SJCRH30 (cell line): ENCODE data around the gene FARSB. TPM values are rescaled to one million over a fixed set of nuclear protein-coding genes. Genes with fewer than 3 reads are reported as not detected.

Experiments
- DNase-seq, 2 experiments: peaks; one replicate each; pipeline ENCODE4 v3.0.0-alpha.2; 2015 to 2020
- H3K27ac ChIP-seq: fragments of 250-450 bp; sonication (Bioruptor Pico); 2 replicates; pipeline ENCODE4 v1.5.1; 2020; ENCODE audit warnings: mild to moderate bottlenecking, moderate library complexity
- H3K27me3 ChIP-seq: fragments of 250-450 bp; sonication (Bioruptor Pico); 2 replicates; pipeline ENCODE4 v1.5.1; 2020; ENCODE audit warnings: mild to moderate bottlenecking, moderate library complexity
- H3K36me3 ChIP-seq: fragments of 250-450 bp; sonication (Bioruptor Pico); 2 replicates; pipeline ENCODE4 v1.5.1; 2020; ENCODE audit warnings: mild to moderate bottlenecking, moderate library complexity
- H3K4me1 ChIP-seq: fragments of 250-450 bp; sonication (Bioruptor Pico); 2 replicates; pipeline ENCODE4 v1.5.1; 2020; ENCODE audit warnings: mild to moderate bottlenecking, moderate library complexity
- H3K4me3 ChIP-seq: fragments of 250-450 bp; sonication (Bioruptor Pico); 2 replicates; pipeline ENCODE4 v1.5.1; 2020; ENCODE audit warnings: mild to moderate bottlenecking, moderate library complexity
- H3K9me3 ChIP-seq: fragments of 250-450 bp; sonication (Bioruptor Pico); replicated peaks from 2 replicates; pipeline ENCODE4 v1.5.1; 2020; ENCODE audit warnings: mild to moderate bottlenecking, moderate library complexity
- total RNA-seq: library from RNA; depleted of rRNA; stranded (reverse); fragments of >200 nt; shearing (Covaris generic); gene quantifications from 2 replicates; pipeline ENCODE4 v1.2.3, GENCODE V29; 2014; rRNA removed

Gene FARSB
- total RNA-seq, 1 experiment from 2014 or later = 78.9 TPM

DNA sequence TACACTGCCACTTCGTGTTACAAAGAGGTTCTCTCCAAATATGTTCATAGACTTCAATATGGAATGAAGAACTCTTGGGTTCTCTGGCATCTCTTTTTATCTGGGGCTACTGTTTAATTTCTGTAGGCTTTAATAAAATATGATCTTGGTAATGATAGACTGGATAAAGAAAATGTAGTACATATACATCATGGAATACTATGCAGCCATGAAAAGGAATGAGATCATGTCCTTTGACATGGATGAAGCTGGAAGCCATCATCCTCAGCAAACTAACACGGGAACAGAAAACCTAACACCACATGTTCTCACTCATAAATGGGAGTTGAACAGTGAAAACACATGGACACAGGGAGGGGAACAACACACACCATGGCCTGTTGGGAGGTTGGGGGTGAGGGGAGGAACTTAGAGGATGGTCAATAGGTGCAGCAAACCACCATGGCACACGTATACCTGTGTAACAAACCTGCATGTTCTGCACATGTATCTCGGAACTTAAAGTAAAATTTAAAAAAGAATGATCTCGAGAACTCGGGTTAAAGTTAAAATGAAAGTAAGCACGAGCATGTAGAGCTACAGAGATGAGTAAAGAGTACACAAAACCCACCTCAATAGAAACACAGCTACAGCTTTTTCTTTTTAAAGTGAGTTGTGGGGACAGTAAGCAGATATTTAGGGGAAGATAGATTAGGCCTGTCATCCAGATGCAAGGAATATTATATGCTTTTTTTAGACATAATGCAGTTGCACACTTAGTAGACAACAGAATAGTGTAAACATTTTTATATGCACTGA lies 129.2 kb downstream of the FARSB start:
- no peak for DNase-seq
- no peaks in the 10 kb centered on the region for H3K4me1 ChIP-seq
- 0 out of 2 replicates have a peak, but pooled peaks cover 2% of the 10 kb centered on the region for H3K9me3 ChIP-seq
- H3K27ac ChIP-seq = no peak overlapping the region
- no peak overlapping the region for H3K4me3 ChIP-seq
- H3K27me3 ChIP-seq = no peaks in the 10 kb centered on the region
- H3K36me3 ChIP-seq = no peaks in the 10 kb centered on the region

DNA sequence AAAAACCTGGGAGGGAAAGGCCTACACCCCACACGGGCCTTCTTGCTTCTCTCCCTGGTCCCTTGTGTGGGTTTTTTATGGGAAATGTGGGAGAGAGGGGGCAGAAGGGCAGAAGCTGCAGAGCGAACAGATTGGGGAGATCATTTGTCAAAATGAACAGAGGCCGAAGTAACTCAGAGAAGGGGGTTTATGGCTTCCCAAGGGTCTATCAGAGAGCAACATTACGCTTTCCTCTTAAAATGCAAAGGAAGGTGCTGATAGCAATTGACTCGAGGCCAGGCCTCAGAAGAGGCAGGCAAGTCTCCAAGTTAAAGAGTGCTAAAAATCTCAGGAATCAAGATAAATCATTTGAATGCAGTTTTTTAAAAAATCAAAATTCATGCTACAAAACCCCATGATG lies 130.1 kb downstream of the FARSB start:
- Histone ChIP-seq H3K9me3 (0 out of 2 replicates have a peak, but pooled peaks cover 2% of the 10 kb centered on the region), H3K4me1 (no peaks in the 10 kb centered on the region), H3K27ac (no peak overlapping the region), H3K27me3 (no peaks in the 10 kb centered on the region), H3K36me3 (no peaks in the 10 kb centered on the region), H3K4me3 (no peak overlapping the region)
- no peak for DNase-seq

DNA sequence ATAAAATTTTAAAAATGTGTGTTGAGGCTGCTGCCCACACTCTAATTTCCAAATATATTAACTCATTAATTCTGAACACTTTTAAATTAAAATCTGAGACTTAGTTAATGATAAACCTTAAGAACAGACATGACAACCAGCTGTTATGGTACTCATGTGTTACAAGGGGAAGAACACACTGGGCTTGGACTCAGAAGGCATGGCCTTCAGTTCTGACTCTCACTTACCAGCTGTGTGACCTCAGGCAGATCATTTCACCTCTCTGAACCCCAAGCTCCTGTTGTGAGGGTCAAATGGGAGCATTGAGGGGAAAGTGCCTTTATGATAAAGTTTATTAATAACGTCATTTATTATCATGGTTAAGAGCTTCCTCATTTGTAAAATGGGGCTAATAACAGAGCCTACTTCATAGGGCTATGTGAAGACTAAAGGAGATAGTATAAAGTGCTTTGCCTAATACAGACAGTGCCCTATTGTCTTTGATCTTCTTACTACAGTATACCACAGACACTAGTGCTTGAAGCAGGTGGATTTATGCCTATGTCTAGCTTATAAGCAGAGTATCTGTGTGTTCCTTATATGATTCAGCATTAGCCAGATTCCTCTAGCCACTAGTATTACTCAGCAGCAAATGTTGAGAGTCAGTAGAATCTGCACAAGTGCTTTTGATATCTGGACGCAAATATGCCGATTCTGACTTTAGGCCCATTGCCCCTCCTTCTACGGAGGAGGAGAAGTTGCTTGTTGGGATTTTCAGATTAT lies 131.9 kb downstream of the FARSB start:
- DNase-seq = no peak
- H3K36me3 ChIP-seq = no peaks in the 10 kb centered on the region
- H3K27ac ChIP-seq = no peak overlapping the region
- no peaks in the 10 kb centered on the region for H3K27me3 ChIP-seq
- no peaks in the 10 kb centered on the region for H3K9me3 ChIP-seq
- no peaks in the 10 kb centered on the region for H3K4me1 ChIP-seq
- H3K4me3 ChIP-seq = no peak overlapping the region

DNA sequence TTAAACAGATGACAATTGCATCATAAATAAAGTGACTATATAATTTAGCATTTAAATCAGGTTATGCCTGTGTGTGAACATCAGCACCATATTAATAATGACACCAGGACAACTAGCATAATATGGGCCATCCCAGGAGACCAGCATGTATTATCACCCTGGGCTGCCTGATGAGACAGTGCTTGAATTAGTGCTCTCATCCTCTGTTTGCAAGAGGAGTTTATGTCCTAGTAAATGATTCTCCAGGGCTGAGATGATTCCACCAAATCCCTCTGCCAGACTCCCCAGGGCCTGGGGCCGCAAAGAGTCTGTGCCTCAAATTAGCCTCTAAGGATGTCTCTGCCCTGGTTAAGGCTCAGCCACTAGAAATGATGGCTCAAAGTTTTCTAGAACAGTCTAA lies 133.8 kb downstream of the FARSB start:
- H3K9me3 ChIP-seq = no peaks in the 10 kb centered on the region
- H3K4me3 ChIP-seq = no peak overlapping the region
- no peaks in the 10 kb centered on the region for H3K27me3 ChIP-seq
- no peaks in the 10 kb centered on the region for H3K36me3 ChIP-seq
- no peak for DNase-seq
- H3K4me1 ChIP-seq = no peaks in the 10 kb centered on the region
- H3K27ac ChIP-seq = no peak overlapping the region

DNA sequence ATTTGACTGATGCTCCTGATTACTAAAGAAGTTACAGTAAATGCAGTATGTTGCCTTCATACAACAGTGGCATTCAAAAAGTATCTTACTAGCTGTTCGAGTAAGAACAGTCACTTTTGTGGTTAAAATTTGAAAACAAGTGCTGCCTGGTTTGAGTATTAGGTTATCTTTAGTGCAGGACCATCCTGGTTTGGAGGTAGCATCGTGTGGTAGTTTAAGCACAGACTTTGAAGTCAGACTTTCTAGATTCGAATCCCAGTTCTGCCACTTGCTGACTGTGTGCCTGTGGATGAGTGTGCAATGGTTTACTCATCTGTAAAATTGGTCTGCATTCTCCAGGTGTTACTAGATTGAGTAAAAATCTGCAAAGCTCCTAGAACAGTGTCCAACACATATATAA lies 134.8 kb downstream of the FARSB start:
- Histone ChIP-seq H3K27me3 (no peaks in the 10 kb centered on the region), H3K27ac (no peak overlapping the region), H3K4me1 (no peaks in the 10 kb centered on the region), H3K36me3 (no peaks in the 10 kb centered on the region), H3K9me3 (no peaks in the 10 kb centered on the region), H3K4me3 (no peak overlapping the region)
- DNase-seq = no peak

Other genes with a start within 250 kb of the FARSB start
- gene SGPP2, start 231.5 kb downstream of the FARSB start, total RNA-seq = not detected in 2 replicates
- gene MOGAT1, start 15.6 kb upstream of the FARSB start, total RNA-seq = not detected in 2 replicates
- 140 and 168 TPM in 2 replicates for gene ACSL3, start 204.9 kb upstream of the FARSB start, total RNA-seq